Hematopoietic multipotent progenitor cell (in vitro differentiated cells): ENCODE measurements around the gene DENND2A. TPM values are rescaled to one million over a fixed set of nuclear protein-coding genes. Genes with fewer than 3 reads are reported as not detected.
"Not testable (repeated sequence)": the region's sequence is repeated elsewhere in the genome, so short reads cannot be mapped to it uniquely, and the experiment has no call there.

Experiments
- DNase-seq, 3 donors: peaks; one replicate each; pipeline ENCODE4 v3.0.0-alpha.2; 2011 to 2015; ENCODE audit warnings: low read depth in 2 of 3, low spot score in 2 of 3
- total RNA-seq: library from RNA; depleted of rRNA; stranded (reverse); fragments of >200 nt; gene quantifications from one replicate; pipeline ENCODE4 v1.2.3, GENCODE V29; 2012

The DENND2A gene
- total RNA-seq, 1 donor = not detected

DNA sequence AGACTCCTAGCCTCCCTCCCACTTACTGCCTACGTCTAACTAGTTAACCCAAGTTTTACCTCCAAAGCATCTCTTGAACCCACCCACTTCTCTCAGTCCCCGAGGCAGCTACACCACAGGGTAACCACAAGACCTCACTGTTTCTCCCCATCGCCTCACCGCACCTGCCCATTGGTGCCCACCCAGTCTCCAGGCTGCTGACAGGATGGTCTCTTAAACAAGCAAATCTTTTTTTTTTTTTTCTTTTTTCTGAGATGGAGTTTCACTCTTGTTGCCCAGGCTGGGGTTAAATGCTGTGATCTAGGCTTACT, 47.0 kb downstream of the DENND2A start:
- no peak for DNase-seq

DNA sequence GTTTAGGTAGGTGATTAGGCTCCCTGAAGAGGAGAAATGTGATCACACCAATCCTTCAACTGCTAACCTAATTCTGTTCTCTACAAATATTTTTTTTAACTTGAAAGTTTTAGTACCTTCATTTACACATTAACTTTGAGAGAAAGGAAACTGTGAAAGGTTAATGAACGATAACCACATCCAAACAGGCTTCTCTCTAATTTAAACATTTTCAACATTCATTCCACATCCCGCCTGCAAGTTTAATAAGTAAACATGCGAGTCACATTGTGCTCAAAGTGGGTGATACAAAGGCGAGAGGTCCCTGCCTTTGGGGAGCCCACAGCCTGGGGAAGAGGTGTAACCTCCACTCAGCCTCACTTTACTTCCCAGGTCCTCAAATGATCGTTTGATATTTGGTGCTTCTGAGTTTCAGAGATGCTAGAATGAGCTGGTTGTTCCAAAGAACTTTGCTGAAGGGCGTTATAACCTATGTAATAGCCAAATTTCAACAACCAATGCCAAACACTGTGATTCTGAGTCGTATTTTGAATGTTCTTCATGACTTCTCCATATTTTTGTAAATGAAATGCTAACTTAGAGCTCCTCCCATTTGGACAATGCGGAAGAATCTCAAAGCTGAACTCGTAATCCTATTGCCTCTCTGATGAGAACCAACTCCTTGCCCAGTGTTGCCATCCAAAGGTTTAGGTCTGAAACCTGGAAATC, 47.5 kb downstream of the DENND2A start:
- DNase-seq = no peak

DNA sequence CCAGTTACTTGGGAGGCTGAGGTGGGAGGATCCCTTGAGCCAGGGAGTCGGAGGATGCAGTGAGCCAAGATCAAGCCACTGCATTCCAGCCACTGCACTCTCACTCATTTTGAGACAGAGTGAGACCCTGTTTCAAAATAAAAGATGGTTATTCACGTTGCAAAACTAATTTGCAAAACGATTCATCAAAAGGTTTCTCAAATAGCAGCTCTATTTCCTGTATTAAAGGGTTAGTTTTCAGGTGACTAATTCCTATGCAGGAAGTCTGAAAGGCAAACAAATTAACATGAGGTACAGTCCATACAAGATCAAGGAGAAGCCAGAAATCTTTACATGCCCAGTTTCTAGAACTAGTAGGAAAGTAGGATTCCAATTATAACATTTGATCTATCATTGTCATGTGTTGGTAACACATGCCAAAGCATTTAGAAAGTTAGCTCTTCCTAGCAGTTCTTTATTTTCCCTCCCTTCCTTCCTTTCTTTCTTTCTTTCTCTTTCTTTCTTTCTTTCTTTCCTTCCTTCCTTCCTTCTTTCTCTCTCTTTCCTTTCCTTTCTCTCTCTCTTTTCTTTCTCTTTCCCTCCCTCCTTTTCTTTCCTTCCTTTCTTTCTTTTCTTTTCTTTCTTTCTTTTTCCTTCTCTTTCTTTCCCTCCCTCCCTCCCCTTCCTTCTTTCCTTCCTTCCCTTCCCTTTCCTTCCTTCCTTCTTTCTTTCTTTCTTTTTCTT, 49.3 kb downstream of the DENND2A start:
- DNase-seq = no peak

DNA sequence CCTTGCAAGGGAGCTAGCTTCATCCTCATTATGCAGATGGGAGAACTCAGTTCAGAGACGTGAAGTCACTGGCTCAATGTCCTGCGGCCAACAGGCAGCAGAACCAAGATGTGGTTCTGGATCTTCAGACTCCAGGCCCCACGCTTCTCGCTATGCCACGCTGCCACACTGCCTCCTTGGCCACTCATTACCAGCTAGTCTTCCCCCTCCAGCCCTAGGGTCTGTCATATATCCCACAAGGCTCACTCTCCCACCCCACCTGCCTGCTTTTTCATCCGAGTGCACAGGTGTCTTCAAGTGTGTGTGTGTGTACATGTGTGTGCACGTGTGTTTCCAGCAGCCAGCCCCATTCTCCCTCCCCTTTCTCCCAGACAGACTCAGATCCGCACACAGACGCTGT, 53.4 kb downstream of the DENND2A start:
- DNase-seq = no peak

DNA sequence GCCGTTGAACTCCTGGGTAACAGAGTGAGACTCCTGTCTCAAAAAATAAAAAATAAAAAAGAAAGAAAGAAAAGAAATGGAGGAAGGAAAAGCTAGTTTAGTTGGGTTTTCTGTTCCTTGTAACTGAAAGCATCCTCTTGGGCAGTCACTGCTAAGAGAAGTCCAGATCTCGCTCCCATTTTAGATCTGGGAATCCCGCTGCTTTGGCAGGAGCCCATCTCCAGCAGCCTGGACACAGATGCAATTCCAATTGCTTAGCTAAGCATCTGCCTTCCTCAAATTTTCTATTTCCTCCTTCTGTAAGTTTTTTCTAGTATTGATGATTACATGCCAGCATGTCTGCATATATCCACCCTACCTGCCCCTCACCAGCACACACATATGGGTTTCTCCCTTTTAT, 54.1 kb downstream of the DENND2A start:
- DNase-seq = no peak

DNA sequence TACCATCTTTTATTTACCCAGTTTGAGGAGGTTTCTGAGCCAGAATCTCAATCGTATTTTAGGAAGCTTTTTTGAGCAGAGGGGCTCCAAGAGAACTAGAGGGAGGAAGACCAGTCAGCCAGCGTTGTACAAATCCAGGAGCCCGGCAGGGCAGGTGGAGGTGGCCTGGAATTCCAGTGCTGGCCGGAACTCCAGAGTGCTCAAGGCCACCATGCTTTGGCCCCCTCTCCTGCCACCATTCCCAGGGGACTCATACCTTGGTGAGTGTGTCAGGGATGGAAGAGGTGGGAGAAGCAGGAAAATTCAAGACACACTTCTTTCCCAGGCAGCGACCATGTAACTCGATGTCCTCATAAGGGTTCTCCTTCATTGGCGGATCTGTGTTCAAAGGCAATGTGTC, 55.3 kb downstream of the DENND2A start:
- no peak for DNase-seq

DNA sequence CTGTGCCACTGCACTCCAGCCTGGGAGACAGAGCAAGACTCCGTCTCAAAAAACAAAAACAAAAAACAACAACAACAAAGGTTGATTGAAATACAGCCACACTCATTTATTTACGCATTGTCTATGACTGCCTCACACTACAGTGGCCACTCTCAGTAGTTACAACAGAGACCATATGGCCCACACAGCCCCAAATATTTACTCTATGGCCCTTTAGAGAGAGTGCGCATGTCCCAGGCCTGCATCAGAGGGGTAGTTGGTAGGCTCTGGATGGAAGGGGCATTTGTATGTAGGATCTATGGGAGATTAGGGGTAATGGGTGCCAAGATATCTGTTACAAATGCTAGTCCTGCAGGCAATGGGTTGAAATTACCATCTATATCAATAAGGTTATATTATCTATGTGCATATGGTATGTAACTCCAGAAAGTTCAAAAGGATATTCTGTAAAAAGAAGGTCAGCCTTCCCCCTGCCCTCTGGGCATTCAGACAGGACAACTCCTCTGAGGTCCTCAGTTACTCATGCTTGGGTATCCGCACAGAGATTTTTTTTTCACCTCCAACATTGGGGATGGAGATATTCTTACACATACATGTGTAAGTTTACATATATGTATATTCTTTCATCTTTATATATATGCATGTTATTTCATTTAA, 56.3 kb downstream of the DENND2A start:
- no peak for DNase-seq

DNA sequence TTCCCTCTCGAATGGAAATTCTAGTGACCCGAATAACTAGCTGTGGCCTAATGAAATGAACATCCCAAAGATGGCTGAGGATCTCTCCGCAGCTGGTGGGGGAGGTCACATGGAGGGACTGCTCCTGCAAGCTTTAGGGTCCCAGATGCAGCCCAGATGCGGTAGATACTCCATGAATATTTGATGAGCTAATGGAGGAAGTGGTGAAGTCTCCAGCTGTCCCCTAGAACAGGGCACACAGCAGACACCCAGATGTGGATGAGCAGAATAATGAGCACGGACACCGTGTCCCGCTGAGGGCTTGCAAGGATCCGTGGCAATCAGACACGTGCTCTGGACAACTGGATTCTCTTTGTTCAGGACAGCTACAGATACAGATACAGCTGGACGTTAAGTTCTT, 59.2 kb downstream of the DENND2A start:
- no peak for DNase-seq

DNA sequence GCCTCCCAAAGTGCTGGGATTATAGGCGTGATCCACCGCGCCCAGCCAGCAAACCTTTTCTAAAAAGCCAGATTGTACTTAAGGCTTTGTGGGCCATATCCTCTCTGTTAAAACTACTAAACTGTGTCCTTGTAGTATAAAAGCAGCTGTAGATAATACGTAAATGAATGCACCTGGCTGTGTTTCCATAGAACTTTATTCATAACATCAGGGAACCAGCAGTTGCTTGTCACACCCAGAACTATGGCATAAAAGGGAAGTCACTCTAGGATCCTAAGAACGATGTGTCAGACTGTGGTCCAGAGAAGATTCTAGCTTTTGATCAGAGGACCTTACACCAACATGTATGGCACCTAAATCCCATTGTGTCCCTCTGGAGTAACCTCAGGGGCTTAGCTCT, 63.0 kb downstream of the DENND2A start:
- no peak for DNase-seq

DNA sequence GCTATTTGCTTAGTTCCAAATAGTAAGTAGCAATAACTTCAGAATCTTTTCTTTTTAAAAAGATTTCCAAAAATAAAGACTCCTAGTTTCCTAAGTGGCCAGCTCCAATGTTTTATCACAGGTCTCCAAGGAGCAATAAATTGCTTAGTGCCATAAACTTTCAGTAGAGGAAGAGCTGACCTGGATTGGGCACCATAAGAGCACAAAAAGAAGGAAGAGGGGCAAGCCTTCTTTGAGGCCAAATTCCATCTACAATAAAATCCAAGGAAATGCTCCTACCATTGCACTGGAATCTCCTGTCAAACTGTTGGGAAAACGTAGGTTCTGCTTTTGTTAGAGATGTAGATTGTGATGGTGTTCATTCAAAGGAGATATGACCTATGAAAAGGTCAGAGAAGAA, 64.0 kb downstream of the DENND2A start:
- no peak for DNase-seq

DNA sequence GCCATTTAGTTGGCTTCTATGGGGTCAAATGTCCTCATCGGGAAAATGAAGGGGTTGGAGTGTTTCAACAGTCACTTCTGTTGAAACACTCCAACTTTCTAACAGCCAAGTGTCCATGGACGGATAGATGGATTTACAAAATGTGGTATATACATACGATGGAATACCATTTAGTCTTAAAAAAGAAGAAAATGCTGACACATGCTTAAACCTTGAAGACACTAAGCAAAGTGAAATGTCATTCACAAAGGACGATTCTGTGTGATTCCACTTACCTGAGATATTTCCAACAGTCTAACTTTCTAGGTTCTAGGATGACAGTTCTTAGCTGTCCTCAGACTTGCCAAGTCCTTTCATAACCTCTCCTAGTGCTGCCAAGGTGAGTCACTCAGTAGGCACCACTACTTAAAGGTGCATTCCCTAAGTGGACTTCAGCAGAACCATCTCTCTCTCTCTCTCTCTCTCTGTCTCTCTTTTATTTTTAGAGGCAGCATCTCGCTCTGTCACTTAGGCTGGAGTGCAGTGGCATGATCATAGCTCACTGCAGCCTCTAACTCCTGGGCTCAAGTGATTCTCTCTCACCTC, 69.0 kb downstream of the DENND2A start:
- DNase-seq = no peak

DNA sequence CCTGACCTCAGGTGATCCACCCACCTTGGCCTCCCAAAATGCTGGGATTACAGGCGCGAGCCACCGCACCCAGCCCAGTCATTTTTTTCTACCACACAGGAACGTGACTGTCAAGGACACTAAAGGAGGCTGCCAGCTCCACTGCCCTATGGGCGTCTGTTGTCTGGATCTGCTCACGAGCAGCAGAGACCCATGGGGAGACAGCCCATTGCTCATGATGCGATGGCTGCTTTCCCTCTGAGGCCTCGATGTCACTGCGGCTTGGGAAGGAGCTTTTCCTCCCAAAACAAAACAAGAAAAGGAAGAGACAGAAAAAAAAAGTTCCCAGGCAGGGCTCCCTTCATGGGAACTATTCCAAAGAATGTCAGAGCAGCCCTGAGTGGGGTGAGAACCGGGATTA, 70.5 kb downstream of the DENND2A start:
- no peak for DNase-seq

DNA sequence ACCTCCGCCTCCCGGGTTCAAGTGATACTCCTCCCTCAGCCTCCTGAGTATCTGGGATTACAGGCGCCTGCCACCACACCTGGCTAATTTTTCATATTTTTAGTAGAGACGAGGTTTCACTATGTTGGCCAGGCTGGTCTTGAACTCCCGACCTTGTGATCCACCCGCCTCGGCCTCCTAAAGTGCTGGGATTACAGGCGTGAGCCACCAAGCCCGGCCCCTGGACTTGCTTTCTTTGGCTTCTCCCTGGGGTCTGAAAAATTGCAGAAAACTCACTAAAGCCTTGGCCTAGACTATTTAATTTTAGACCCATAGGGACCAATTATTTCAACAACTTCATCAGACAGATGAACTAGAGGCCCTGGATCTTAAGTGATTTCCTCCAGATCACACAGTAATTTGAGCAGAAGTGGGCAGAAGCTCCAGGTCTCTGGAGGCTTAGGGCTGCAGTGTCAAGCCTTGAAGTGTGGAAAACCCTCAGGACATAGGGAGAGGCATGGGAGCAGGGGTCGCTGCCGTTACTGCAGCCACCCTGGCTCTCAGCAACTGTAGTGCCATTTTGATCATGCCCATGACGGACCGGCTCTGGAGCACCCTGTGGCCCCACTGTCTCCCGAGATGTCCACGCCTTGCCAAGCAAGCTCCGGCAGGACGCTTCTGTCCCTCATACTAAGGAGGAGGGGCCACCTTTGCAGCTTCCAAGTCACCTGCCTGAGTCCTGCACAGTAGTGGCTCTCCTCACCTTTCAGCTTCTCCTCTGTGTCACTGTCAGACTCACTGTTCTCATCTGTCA, 72.4 kb downstream of the DENND2A start:
- no peak for DNase-seq

DNA sequence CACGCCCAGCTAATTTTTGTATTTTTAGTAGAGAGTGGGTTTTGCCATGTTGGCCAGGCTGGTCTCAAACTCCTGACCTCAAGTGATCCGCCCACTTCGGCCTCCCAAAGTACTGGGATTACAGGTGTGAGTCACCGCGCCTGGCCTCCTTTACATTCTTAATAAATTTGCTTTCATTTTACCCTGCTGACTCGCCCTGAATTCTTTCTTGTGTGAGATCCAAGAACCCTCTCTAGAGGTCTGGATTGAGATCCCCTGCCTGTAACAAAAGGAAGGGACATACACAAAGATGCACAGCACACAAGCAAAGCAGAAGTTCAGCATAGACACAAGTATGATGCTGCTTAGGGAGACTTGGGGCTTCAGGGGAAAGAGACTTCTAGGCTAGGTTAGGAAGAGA, 74.4 kb downstream of the DENND2A start:
- not testable (repeated sequence) for DNase-seq

DNA sequence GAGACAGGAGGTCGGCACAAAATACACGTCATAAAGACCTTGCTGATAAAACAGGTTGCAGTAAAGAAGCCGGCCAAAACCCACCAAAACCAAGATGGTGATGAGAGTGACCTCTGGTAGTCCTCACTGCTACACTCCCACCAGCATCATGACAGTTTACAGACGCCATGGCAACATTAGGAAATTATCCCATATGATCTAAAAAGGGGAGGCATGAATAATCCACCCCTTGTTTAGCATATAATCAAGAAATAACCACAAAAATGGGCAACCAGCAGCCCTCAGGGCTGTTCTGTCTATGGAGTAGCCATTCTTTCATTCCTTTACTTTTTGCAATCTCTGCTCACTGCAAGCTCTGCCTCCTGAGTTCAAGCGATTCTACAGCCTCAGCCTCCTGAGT, 74.9 kb downstream of the DENND2A start:
- not testable (repeated sequence) for DNase-seq

DNA sequence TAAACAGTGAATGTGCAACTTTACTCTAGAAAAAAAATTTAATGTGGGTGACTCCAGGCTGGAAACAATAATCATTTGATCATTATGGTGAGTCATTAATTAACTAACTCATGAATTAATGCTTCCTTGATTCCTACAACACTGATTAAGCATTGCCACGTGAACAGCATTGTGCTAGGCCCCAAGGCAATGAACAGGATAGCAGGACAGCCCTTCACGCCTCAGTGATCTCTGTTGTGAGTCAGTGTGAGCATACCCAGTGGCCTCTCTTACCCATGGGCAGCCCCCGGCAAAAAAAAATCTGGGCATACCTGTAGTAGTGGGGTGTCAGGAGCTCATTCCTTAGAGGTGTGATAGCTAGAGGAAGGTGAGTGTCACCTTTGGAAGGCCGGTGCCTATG, 76.0 kb downstream of the DENND2A start:
- no peak for DNase-seq

DNA sequence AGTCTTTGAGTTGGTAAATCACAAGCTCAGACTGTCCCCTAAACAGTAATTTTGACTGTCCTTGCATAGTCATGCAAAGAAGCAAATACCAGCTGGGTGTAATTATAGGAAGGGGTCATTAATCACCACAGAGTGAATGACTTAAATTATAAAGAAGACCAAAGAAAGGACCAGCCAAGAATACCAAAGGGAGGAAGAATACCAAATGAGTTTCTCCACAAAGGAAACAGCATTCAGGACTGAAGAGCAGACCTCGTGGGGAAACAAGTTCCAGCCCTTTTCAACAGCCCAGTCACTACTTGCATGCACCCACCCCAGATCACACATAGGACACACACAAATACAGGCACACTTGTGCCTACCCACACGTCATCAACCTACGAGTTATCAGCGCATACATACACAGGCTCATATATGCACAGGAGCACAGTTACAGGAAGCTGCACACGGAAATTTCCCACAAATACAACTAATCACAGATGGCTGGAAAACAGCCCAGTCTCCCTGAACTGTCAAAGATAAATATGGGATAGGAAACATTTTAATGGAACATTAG, 77.6 kb downstream of the DENND2A start:
- DNase-seq = no peak

DNA sequence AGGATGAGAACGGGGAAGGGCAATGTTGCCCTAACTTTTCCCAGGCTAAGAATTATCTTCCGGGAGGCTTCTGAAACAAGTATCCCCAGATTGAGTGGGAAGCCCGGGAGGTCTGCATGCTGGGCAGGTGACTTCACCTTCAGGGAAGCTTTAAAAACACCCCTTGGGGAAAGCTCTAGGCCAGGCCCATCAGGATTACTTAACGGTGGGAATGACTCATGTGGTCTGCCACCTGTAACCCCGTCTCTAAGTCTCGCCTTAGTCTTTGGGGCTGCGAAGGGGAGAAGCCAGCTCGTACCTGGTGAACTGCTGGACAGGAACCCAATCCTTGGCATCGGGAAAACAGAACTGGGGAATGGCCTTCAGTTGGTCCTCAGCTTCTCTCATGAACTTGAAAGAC, 81.2 kb downstream of the DENND2A start:
- no peak for DNase-seq

DNA sequence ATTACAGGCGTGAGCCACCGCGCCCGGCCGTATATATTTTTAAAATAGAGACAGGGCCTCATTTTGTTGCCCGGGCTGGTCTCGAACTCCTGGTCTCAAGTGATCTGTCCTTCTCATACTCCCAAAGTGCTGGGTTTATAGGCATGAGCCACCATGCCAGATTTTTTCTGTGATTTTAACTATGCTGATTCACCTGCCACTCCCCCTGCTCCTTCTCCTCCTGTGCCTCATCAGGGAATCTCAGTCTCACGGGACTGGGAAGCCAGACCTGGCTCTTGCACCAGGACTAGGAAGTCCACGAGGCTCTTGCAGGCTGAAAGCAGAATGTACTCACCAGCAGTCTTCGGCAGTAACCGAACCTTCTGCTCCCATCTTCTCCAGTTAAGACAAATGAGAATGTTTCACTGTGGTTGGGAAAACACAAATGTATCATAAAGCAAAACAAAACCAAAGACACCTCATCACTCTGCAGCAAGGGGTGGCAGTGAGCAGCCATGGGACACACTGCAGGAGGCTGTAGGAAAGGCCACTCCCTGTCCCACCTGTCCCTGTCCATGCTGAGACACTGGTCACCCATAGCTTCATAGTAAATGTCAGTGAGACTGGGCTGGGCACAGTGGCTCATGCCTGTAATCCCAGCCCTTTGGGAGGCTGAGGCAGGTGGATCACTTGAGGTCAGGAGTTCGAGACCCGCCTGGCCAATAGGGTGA, 82.6 kb downstream of the DENND2A start:
- DNase-seq = no peak

DNA sequence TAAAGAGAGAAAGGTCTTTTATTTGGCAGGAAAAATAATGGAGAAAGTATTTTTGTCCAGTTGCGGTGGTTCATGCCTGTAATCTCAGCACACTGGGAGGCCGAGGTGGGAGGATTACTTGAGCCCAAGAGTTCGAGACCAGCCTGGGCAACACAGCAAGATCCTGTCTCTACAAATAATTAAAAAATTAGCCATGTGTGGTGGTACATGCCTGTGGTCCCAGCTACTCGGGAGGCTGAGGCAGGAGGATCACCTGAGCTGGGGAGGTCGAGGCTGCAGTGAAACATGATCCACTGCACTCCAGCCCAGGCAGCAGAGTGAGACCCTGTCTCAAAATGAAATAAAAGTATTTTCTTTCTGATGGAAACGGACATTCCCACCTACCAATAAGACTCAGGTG, 83.5 kb downstream of the DENND2A start:
- DNase-seq = no peak
